Activated naive CD8-positive, alpha-beta T cell (primary cell): ENCODE results near the gene COMMD9.

Experiments used
- H3K27ac Mint-ChIP-seq: one replicate; pipeline ENCODE4 v1.8.0; 2021; ENCODE audit warnings: mixed read lengths
- H3K27me3 Mint-ChIP-seq: one replicate; pipeline ENCODE4 v1.8.0; 2021; ENCODE audit warnings: mixed read lengths
- H3K36me3 Mint-ChIP-seq: one replicate; pipeline ENCODE4 v1.8.0; 2021; ENCODE audit warnings: mixed read lengths
- H3K4me1 Mint-ChIP-seq: one replicate; pipeline ENCODE4 v1.8.0; 2021; ENCODE audit warnings: low read depth, mixed read lengths
- H3K4me3 Mint-ChIP-seq: one replicate; pipeline ENCODE4 v1.8.0; 2021; ENCODE audit warnings: mild to moderate bottlenecking, mixed read lengths
- H3K9me3 Mint-ChIP-seq: one replicate; pipeline ENCODE4 v1.8.0; 2021; ENCODE audit warnings: low read depth, mixed read lengths

Gene COMMD9

GRCh38 chr11:36229091-36229705 is 60.0 kb downstream of the COMMD9 start:
- Mint-ChIP-seq H3K9me3 (no peaks in the 10 kb centered on the region), H3K27ac (no peak overlapping the region), H3K4me1 (no peaks in the 10 kb centered on the region), H3K36me3 (no peaks in the 10 kb centered on the region), H3K27me3 (peaks cover 8% of the 10 kb centered on the region), H3K4me3 (no peak overlapping the region)

- Mint-ChIP-seq H3K4me3 (no peak overlapping the region), H3K4me1 (no peaks in the 10 kb centered on the region), H3K36me3 (no peaks in the 10 kb centered on the region), H3K9me3 (no peaks in the 10 kb centered on the region), H3K27ac (no peak overlapping the region), H3K27me3 (peaks cover 9% of the 10 kb centered on the region)
Measured at GRCh38 chr11:36228689-36229088, 60.5 kb downstream of the COMMD9 start.

GRCh38 chr11:36227044-36227443 is 62.2 kb downstream of the COMMD9 start:
- Mint-ChIP-seq H3K27ac (no peak overlapping the region), H3K9me3 (no peaks in the 10 kb centered on the region), H3K4me3 (no peak overlapping the region), H3K27me3 (peaks cover 5% of the 10 kb centered on the region), H3K36me3 (no peaks in the 10 kb centered on the region), H3K4me1 (no peaks in the 10 kb centered on the region)

GRCh38 chr11:36224209-36224882 is 64.9 kb downstream of the COMMD9 start:
- Mint-ChIP-seq H3K36me3 (no peaks in the 10 kb centered on the region), H3K4me1 (no peaks in the 10 kb centered on the region), H3K4me3 (no peak overlapping the region), H3K27me3 (peaks cover 4% of the 10 kb centered on the region), H3K9me3 (peaks cover 13% of the 10 kb centered on the region), H3K27ac (no peak overlapping the region)

- H3K27ac Mint-ChIP-seq: no peak overlapping the region
- H3K4me1 Mint-ChIP-seq: no peaks in the 10 kb centered on the region
- H3K27me3 Mint-ChIP-seq: peaks cover 4% of the 10 kb centered on the region
- H3K36me3 Mint-ChIP-seq: no peaks in the 10 kb centered on the region
- peaks cover 15% of the 10 kb centered on the region for H3K9me3 Mint-ChIP-seq
- H3K4me3 Mint-ChIP-seq: no peak overlapping the region
Measured at GRCh38 chr11:36222831-36223635, 66.2 kb downstream of the COMMD9 start.
